Measurements from ENCODE around the gene BAHCC1. TPM values are rescaled to one million over a fixed set of nuclear protein-coding genes. Genes with fewer than 3 reads are reported as not detected.

The BAHCC1 gene
- total RNA-seq, 1 donor from 2014 or later = 4.8 TPM

- no peak overlapping the region for H3K4me3 ChIP-seq (ENCODE audit: low read depth, low read length)
- DNase-seq (ENCODE audit: low read depth) = no peak
- TF ChIP-seq CTCF (conservative IDR thresholded peaks at IDR 0.05; ENCODE audit: low read depth, low read length) = no peak
These were observed 54.1 kb downstream of the BAHCC1 start for GRCh38 chr17:81449351-81449750.

DNA sequence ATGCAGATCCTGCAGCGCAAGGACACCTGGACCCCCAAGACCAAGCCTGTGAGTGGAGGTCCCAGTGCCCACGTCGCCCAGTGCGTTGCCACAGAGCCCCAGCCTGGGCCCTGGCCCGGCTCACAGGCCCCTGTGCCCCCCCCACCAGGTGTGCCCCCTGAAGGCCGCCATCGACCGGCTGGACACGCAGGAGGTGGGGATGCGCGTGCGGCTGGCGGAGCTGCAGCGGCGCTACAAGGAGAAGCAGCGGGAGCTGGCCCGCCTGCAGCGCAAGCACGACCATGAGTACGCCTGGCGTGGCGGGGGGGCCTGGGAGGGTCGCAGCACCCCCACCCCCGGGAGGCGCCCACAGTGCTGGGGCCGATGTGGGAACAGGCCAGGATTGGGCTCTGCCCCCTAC, 56.6 kb downstream of the BAHCC1 start:
- no peak for TF ChIP-seq CTCF (conservative IDR thresholded peaks at IDR 0.05; ENCODE audit: low read depth, low read length)
- H3K4me3 ChIP-seq (ENCODE audit: low read depth, low read length) = no peak overlapping the region

DNA sequence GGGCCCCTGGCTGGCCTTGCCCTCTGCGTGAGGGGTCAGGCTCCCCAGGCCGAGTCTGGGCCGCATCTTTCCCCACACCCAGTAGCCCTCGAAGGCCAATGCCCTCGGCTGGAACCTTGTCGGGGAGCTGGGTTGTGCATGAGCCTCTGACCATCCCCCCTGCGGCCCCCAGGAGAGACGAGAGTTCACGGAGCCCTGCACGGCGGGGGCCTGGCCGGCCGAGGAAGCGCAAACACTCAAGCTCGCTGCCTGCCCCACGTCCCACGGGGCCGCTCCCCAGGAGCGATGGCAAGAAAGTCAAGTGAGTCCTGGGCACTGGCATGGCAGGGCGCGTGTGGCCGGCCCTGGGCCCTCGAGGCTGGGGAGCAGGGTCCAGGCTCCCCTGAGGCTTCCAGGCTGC, 57.3 kb downstream of the BAHCC1 start:
- no peak for DNase-seq (ENCODE audit: low read depth)
- H3K4me3 ChIP-seq (ENCODE audit: low read depth, low read length) = no peak overlapping the region
- no peak for TF ChIP-seq CTCF (conservative IDR thresholded peaks at IDR 0.05; ENCODE audit: low read depth, low read length)

More for the DNA sequence above, 56.6 kb downstream of the BAHCC1 start:
- no peak for DNase-seq (ENCODE audit: low read depth)

DNA sequence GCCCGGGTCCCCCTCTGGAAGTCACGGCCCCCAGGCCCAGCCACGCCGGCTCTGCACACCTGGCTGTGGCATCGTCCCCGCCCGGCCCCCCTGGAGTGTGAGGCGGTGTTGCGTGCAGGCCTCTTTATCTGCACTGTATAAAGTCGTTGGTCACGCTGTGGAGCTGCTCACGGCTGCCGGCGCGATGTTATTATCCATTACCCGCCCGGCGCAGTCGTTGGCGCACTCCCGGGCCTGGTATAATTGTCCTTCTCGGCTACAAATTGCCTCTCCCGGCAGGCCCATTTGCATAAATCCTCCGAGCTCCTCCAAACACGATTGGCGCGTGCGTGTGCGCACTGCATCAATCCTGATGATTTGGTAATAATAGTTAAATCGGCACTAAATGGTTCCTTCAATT, 57.8 kb downstream of the BAHCC1 start:
- no peak for DNase-seq (ENCODE audit: low read depth)
- TF ChIP-seq CTCF (conservative IDR thresholded peaks at IDR 0.05; ENCODE audit: low read depth, low read length) = no peak
- H3K4me3 ChIP-seq (ENCODE audit: low read depth, low read length) = no peak overlapping the region

DNA sequence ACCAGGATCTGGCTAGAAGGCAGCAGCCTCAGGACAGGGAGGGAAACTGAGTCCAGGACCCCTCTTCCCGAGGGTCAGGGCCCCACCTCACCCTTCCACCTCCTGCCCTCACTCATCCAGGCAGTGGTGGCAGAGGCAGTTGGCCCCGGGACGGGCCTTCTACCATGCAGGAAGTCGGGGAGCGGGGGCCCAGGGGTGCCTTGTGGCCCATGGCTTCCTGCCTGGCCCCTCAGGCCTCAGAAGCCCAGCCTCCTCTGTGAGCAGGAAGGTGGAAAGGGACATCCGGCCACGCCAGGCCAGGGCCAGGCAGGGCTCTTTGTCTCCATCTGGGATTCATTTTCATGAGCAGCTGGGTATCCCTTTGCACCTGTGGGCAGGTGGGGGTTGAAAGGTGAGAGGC, 58.5 kb downstream of the BAHCC1 start:
- no peak overlapping the region for H3K4me3 ChIP-seq (ENCODE audit: low read depth, low read length)
- TF ChIP-seq CTCF (conservative IDR thresholded peaks at IDR 0.05; ENCODE audit: low read depth, low read length) = no peak
- DNase-seq (ENCODE audit: low read depth) = no peak

DNA sequence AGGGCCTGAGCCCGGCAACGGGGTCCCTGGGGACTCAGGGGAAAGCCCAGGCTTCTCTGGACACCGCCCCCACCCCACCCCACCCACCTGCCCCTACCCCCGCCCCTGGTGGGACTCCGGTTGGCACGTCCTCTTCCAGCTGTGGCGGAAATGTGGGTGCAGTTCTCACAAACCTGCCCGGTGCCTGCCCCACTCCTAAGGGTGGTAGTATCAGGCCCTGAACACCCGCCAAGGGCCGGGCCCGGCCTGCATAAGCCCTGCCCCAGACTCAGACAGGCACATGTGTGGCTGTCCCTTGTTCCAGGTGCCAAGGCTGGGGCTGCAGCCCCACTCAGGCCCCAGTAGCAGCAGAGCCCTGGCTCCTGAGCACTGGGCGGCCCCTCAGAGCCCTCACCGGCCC, 59.2 kb downstream of the BAHCC1 start:
- TF ChIP-seq CTCF (conservative IDR thresholded peaks at IDR 0.05; ENCODE audit: low read depth, low read length) = no peak
- no peak for DNase-seq (ENCODE audit: low read depth)
- no peak overlapping the region for H3K4me3 ChIP-seq (ENCODE audit: low read depth, low read length)

GRCh38 chr17:81455387-81455786, 60.1 kb downstream of the BAHCC1 start:
- no peak for TF ChIP-seq CTCF (conservative IDR thresholded peaks at IDR 0.05; ENCODE audit: low read depth, low read length)
- no peak overlapping the region for H3K4me3 ChIP-seq (ENCODE audit: low read depth, low read length)
- no peak for DNase-seq (ENCODE audit: low read depth)

Data from epithelial cell of proximal tubule (primary cell).